Tibial artery (tissue), 4 donors: ENCODE data around the gene MACROD2.

Experiments
- DNase-seq, 2 donors: peaks; one replicate each; pipeline ENCODE4 v3.0.0-alpha.2; 2019
- H3K27ac ChIP-seq, 2 donors: fragments of 200-600 bp; sonication (generic) in 1 of 2; 1 replicate in 1 of 2; 2 replicates in 1 of 2; pipeline ENCODE4 v1.5.1; 2018 to 2019; ENCODE audit warnings: mild to moderate bottlenecking in 1 of 2
- H3K27me3 ChIP-seq, 2 donors: fragments of 200-600 bp; sonication (generic) in 1 of 2; one replicate each; pipeline versions ENCODE4 v1.5.1 to v1.6.0; 2016 to 2019
- H3K36me3 ChIP-seq, 3 donors: fragments of 200-600 bp; sonication (generic) in 2 of 3; one replicate each; pipeline ENCODE4 v1.5.1; 2016 to 2019; ENCODE audit warnings: mild to moderate bottlenecking in 2 of 3
- H3K4me1 ChIP-seq, 4 donors: fragments of 200-600 bp; sonication (generic) in 2 of 4; 1 replicate in 3 of 4; 2 replicates in 1 of 4; pipeline ENCODE4 v1.5.1; 2016 to 2019
- H3K4me3 ChIP-seq, 2 donors: fragments of 200-600 bp; sonication (generic) in 1 of 2; 1 replicate in 1 of 2; 2 replicates in 1 of 2; pipeline ENCODE4 v1.5.1; 2018 to 2019; ENCODE audit warnings: mild to moderate bottlenecking in 2 of 2
- H3K9me3 ChIP-seq, 3 donors: fragments of 200-600 bp; sonication (generic) in 1 of 3; one replicate each; pipeline ENCODE4 v1.5.1; 2016 to 2019
- intact Hi-C: fragments of 100-400 bp; cut with DNase I; formaldehyde crosslinking; loops from one replicate; pipeline ENCODE4 v1.15.0; 2023; ENCODE audit warnings: low total_unique reads
- TF ChIP-seq, protein P1 (sequence below), 2 experiments: fragments of 200-600 bp in 1 of 2; fragments of 450-650 bp in 1 of 2; IDR thresholded peaks; one replicate each; pipeline ENCODE4 v1.5.1; 2017 to 2019; ENCODE audit warnings: antibody characterized with exemption in 2 of 2, mild to moderate bottlenecking in 1 of 2, moderate library complexity in 1 of 2

MACROD2 gene

GRCh38 chr20:15395457-15395856 is 1400.1 kb downstream of the MACROD2 start:
- TF ChIP-seq, protein P1, sequence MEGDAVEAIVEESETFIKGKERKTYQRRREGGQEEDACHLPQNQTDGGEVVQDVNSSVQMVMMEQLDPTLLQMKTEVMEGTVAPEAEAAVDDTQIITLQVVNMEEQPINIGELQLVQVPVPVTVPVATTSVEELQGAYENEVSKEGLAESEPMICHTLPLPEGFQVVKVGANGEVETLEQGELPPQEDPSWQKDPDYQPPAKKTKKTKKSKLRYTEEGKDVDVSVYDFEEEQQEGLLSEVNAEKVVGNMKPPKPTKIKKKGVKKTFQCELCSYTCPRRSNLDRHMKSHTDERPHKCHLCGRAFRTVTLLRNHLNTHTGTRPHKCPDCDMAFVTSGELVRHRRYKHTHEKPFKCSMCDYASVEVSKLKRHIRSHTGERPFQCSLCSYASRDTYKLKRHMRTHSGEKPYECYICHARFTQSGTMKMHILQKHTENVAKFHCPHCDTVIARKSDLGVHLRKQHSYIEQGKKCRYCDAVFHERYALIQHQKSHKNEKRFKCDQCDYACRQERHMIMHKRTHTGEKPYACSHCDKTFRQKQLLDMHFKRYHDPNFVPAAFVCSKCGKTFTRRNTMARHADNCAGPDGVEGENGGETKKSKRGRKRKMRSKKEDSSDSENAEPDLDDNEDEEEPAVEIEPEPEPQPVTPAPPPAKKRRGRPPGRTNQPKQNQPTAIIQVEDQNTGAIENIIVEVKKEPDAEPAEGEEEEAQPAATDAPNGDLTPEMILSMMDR (IDR thresholded peaks at IDR 0.05), result no peak
- Histone ChIP-seq H3K36me3 (no peaks in the 10 kb centered on the region), H3K4me1 (no peaks in the 10 kb centered on the region), H3K4me3 (no peak overlapping the region), H3K9me3 (no peaks in the 10 kb centered on the region), H3K27me3 (no peaks in the 10 kb centered on the region), H3K27ac (no peak overlapping the region)
- no peak for DNase-seq
- intact Hi-C loops, result no loop called here

- Histone ChIP-seq H3K4me1 (no peaks in the 10 kb centered on the region), H3K9me3 (no peaks in the 10 kb centered on the region), H3K36me3 (no peaks in the 10 kb centered on the region), H3K27ac (no peak overlapping the region), H3K27me3 (no peaks in the 10 kb centered on the region), H3K4me3 (no peak overlapping the region)
- DNase-seq, result no peak
- intact Hi-C loops, result no loop called here
- TF ChIP-seq, protein P1 (IDR thresholded peaks at IDR 0.05), result no peak
Measured at GRCh38 chr20:15396026-15396425, 1400.7 kb downstream of the MACROD2 start.

GRCh38 chr20:15396900-15397299 is 1401.6 kb downstream of the MACROD2 start:
- Histone ChIP-seq H3K4me1 (no peaks in the 10 kb centered on the region), H3K36me3 (no peaks in the 10 kb centered on the region), H3K9me3 (no peaks in the 10 kb centered on the region), H3K27ac (no peak overlapping the region), H3K4me3 (no peak overlapping the region), H3K27me3 (no peaks in the 10 kb centered on the region)
- TF ChIP-seq, protein P1 (IDR thresholded peaks at IDR 0.05), result no peak
- no peak for DNase-seq
- intact Hi-C loops, result no loop called here

- no peak for DNase-seq
- Histone ChIP-seq H3K27me3 (no peaks in the 10 kb centered on the region), H3K4me3 (no peak overlapping the region), H3K9me3 (no peaks in the 10 kb centered on the region), H3K36me3 (no peaks in the 10 kb centered on the region), H3K27ac (no peak overlapping the region), H3K4me1 (no peaks in the 10 kb centered on the region)
- intact Hi-C loops, result no loop called here
- TF ChIP-seq, protein P1 (IDR thresholded peaks at IDR 0.05), result no peak
Measured at GRCh38 chr20:15399781-15400180, 1404.5 kb downstream of the MACROD2 start.

DNA sequence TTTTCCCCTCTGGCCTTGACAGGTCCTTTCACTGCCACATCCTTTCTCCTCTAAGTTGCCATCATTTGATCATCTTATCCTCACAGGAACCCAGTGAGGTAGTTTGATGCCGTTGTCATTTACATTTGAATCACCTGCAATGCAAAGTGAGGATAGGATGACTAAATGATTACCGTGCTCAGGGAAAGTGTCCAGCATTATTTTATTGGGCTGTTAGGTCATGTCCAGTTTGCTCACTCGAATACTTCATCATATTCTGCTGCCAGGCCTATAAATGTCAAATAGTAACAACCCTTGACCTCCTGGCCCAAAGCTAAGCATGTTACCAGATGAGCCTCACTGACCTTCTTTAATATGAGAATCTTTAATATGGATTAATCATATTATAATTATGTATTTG is 1410.8 kb downstream of the MACROD2 start:
- intact Hi-C loops, result no loop called here
- no peak for DNase-seq
- H3K27ac ChIP-seq, result no peak overlapping the region

More for the DNA sequence above, 1410.8 kb downstream of the MACROD2 start:
- no peaks in the 10 kb centered on the region for H3K9me3 ChIP-seq
- no peaks in the 10 kb centered on the region for H3K27me3 ChIP-seq
- H3K4me1 ChIP-seq, result no peaks in the 10 kb centered on the region
- H3K4me3 ChIP-seq, result no peak overlapping the region
- H3K36me3 ChIP-seq, result no peaks in the 10 kb centered on the region
- TF ChIP-seq, protein P1 (IDR thresholded peaks at IDR 0.05), result no peak
